SJCRH30 (cell line): Measurements from ENCODE around the gene TGOLN2. TPM values are rescaled to one million over a fixed set of nuclear protein-coding genes. Genes with fewer than 3 reads are reported as not detected.
"Not testable (repeated sequence)": the region's sequence is repeated elsewhere in the genome, so short reads cannot be mapped to it uniquely, and the experiment has no call there.

Experiments used
- DNase-seq, 2 experiments: peaks; one replicate each; pipeline ENCODE4 v3.0.0-alpha.2; 2015 to 2020
- H3K27ac ChIP-seq: fragments of 250-450 bp; sonication (Bioruptor Pico); 2 replicates; pipeline ENCODE4 v1.5.1; 2020; ENCODE audit warnings: mild to moderate bottlenecking, moderate library complexity
- H3K27me3 ChIP-seq: fragments of 250-450 bp; sonication (Bioruptor Pico); 2 replicates; pipeline ENCODE4 v1.5.1; 2020; ENCODE audit warnings: mild to moderate bottlenecking, moderate library complexity
- H3K36me3 ChIP-seq: fragments of 250-450 bp; sonication (Bioruptor Pico); 2 replicates; pipeline ENCODE4 v1.5.1; 2020; ENCODE audit warnings: mild to moderate bottlenecking, moderate library complexity
- H3K4me1 ChIP-seq: fragments of 250-450 bp; sonication (Bioruptor Pico); 2 replicates; pipeline ENCODE4 v1.5.1; 2020; ENCODE audit warnings: mild to moderate bottlenecking, moderate library complexity
- H3K4me3 ChIP-seq: fragments of 250-450 bp; sonication (Bioruptor Pico); 2 replicates; pipeline ENCODE4 v1.5.1; 2020; ENCODE audit warnings: mild to moderate bottlenecking, moderate library complexity
- H3K9me3 ChIP-seq: fragments of 250-450 bp; sonication (Bioruptor Pico); replicated peaks from 2 replicates; pipeline ENCODE4 v1.5.1; 2020; ENCODE audit warnings: mild to moderate bottlenecking, moderate library complexity
- total RNA-seq: library from RNA; depleted of rRNA; stranded (reverse); fragments of >200 nt; shearing (Covaris generic); gene quantifications from 2 replicates; pipeline ENCODE4 v1.2.3, GENCODE V29; 2014; rRNA removed

Gene TGOLN2
- 73.5 and 80.3 TPM in 2 replicates for total RNA-seq

GRCh38 chr2:85327822-85328617, at the start of gene TGOLN2:
Gene TGOLN2, minus strand, starts transcription at chr2:85327989. Its CDS starts 27 bp downstream, at chr2:85327962.
- H3K27ac ChIP-seq, result peak within 1 kb of the TSS; percentile 95
- DNase-seq, result peak; percentile 96 to 97
- H3K4me1 ChIP-seq, result peaks cover 3% of the 10 kb centered on the region; the same call in 1 of the 2 replicates
- H3K27me3 ChIP-seq, result no peaks in the 10 kb centered on the region
- H3K4me3 ChIP-seq, result peak within 1 kb of the TSS; percentile 82
- no peaks in the 10 kb centered on the region for H3K9me3 ChIP-seq
- H3K36me3 ChIP-seq, result peaks cover 26% of the 10 kb centered on the region

- Histone ChIP-seq H3K9me3 (no peaks in the 10 kb centered on the region; the same call in 1 of the 2 replicates), H3K27me3 (no peaks in the 10 kb centered on the region), H3K4me1 (no peaks in the 10 kb centered on the region), H3K36me3 (peaks cover 26% of the 10 kb centered on the region), H3K27ac (no peak overlapping the region), H3K4me3 (no peak overlapping the region)
- no peak for DNase-seq
These were observed 49.3 kb upstream of the TGOLN2 start for GRCh38 chr2:85377083-85377482.

GRCh38 chr2:85376291-85377065, 48.7 kb upstream of the TGOLN2 start:
- Histone ChIP-seq H3K4me3 (no peak overlapping the region), H3K27me3 (no peaks in the 10 kb centered on the region), H3K4me1 (no peaks in the 10 kb centered on the region), H3K36me3 (peaks cover 26% of the 10 kb centered on the region), H3K27ac (no peak overlapping the region), H3K9me3 (no peaks in the 10 kb centered on the region; the same call in 1 of the 2 replicates)
- no peak for DNase-seq

GRCh38 chr2:85371045-85371444, 43.3 kb upstream of the TGOLN2 start:
- no peak for DNase-seq
- Histone ChIP-seq H3K36me3 (no peaks in the 10 kb centered on the region), H3K27me3 (no peaks in the 10 kb centered on the region), H3K4me1 (no peaks in the 10 kb centered on the region), H3K9me3 (no peaks in the 10 kb centered on the region), H3K27ac (no peak overlapping the region), H3K4me3 (no peak overlapping the region)

- Histone ChIP-seq H3K36me3 (no peaks in the 10 kb centered on the region), H3K4me1 (no peaks in the 10 kb centered on the region), H3K9me3 (no peaks in the 10 kb centered on the region), H3K4me3 (no peak overlapping the region), H3K27me3 (no peaks in the 10 kb centered on the region), H3K27ac (no peak overlapping the region)
- DNase-seq, result no peak
These were observed 41.7 kb upstream of the TGOLN2 start for GRCh38 chr2:85369500-85369899.

GRCh38 chr2:85368921-85369320, 41.1 kb upstream of the TGOLN2 start:
- Histone ChIP-seq H3K9me3 (no peaks in the 10 kb centered on the region), H3K4me3 (no peak overlapping the region), H3K4me1 (no peaks in the 10 kb centered on the region), H3K27me3 (no peaks in the 10 kb centered on the region), H3K27ac (no peak overlapping the region), H3K36me3 (no peaks in the 10 kb centered on the region)
- no peak for DNase-seq

GRCh38 chr2:85367180-85367579, 39.4 kb upstream of the TGOLN2 start:
- H3K4me3 ChIP-seq, result no peak overlapping the region
- peaks cover 8% of the 10 kb centered on the region; the same call in 1 of the 2 replicates for H3K36me3 ChIP-seq
- H3K4me1 ChIP-seq, result no peaks in the 10 kb centered on the region
- no peak for DNase-seq
- H3K9me3 ChIP-seq, result no peaks in the 10 kb centered on the region; the same call in 1 of the 2 replicates
- no peaks in the 10 kb centered on the region for H3K27me3 ChIP-seq
- H3K27ac ChIP-seq, result no peak overlapping the region

DNA sequence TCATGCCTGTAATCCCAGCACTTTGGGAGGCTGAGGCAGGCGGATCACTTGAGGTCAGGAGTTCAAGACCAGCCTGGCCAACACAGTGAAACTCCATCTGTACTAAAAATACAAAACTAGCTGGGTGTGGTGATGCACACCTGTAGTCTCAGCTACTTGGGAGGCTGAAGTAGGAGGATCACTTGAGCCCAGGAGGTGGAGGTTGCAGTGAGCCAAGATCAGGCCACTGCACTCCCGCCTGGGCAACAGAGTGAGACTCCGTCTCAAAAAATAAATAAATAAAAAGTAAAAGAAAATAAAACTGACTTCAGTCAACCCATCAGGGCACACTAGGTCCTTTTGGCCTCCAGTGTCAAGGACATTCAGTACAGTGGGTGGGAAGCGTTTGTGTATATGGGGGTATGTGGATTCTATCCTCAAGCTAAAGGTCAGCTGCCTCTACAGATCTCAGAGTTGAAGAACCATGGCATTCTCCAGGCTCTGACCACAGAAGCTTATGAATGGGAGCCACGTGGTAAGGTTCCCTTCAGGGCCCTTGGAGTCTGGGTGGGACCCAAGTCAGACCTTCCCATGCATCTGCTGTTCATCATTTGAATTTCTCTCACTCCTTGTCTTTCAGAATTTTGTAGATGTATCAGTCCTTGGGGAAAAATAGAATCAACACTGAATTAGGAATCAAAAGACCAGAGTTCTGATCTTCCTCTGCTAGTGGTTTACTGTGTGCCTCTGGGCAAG, 35.0 kb upstream of the TGOLN2 start:
- DNase-seq, result not testable (repeated sequence)

DNA sequence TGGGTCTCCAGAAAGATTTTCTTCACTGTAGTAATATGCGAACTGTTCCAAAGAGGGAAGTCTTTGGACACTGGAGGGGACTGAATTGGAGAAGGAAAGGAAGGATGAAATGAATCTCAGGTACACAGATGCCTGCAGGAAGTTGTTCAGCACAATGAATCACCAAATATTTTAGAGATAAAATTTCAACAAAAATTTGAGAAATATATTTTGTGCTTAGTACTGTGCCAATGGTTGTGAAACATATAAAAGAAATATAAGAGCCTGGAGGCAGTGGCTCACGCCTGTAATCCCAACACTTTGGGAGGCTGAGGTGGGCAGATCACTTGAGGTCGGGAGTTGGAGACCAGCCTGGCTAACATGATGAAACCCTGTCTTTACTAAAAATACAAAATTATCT, 29.9 kb upstream of the TGOLN2 start:
- Histone ChIP-seq H3K27me3 (no peaks in the 10 kb centered on the region), H3K9me3 (no peaks in the 10 kb centered on the region), H3K36me3 (0 out of 2 replicates have a peak, but pooled peaks cover 6% of the 10 kb centered on the region), H3K4me3 (no peak overlapping the region), H3K27ac (no peak overlapping the region), H3K4me1 (peaks cover 3% of the 10 kb centered on the region; the same call in 1 of the 2 replicates)
- DNase-seq, result no peak

More for the DNA sequence above, 35.0 kb upstream of the TGOLN2 start:
- not testable (repeated sequence) for H3K27ac ChIP-seq, H3K36me3 ChIP-seq, H3K4me1 ChIP-seq, H3K27me3 ChIP-seq, H3K4me3 ChIP-seq, H3K9me3 ChIP-seq

DNA sequence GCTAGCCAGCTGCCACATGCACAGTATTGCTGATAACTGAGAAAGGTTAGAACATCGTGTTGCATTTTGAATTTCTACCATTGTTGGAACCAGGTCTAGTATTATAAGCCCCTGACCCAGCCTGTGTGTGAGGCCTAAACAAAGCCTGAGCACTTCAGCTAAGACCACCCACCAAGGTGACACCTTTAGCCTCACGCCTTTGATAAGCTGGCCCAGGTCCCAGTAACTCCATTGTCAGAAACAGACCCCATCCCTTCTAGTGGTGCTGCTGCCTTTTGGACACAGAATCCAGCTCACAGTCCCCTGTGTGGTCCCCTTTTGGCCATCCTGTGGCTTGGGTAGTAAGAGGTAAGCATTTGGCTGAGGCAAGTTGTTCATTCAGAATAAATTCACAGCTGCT, 28.4 kb upstream of the TGOLN2 start:
- Histone ChIP-seq H3K4me3 (no peak overlapping the region), H3K36me3 (0 out of 2 replicates have a peak, but pooled peaks cover 6% of the 10 kb centered on the region), H3K4me1 (peaks cover 3% of the 10 kb centered on the region; the same call in 1 of the 2 replicates), H3K27me3 (no peaks in the 10 kb centered on the region), H3K27ac (no peak overlapping the region), H3K9me3 (no peaks in the 10 kb centered on the region)
- DNase-seq, result peak in 1 of 2 experiments; percentile 26

DNA sequence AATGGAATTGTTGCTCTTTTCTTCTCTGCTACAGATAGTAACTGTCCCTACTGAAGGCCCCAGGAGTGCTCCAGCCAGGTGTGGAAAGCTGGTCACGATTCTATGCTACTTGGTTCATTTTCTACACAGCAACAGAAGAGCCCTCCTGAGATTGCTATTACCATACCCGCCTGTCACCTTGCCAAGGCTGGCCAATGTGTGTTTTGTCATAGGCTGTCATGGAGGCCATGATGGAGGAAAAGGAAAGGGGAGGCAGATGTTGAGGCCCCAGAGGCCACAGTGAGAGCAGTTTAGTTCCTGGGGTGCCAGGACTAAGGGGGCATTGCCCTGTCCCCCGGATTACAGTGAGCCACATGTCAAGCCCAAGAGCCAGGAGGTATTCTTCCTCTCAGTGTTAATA, 27.7 kb upstream of the TGOLN2 start:
- Histone ChIP-seq H3K4me1 (peaks cover 3% of the 10 kb centered on the region; the same call in 1 of the 2 replicates), H3K27ac (no peak overlapping the region), H3K4me3 (peak overlapping the region; percentile 81), H3K9me3 (no peaks in the 10 kb centered on the region), H3K27me3 (no peaks in the 10 kb centered on the region), H3K36me3 (0 out of 2 replicates have a peak, but pooled peaks cover 6% of the 10 kb centered on the region)
- DNase-seq, result no peak

DNA sequence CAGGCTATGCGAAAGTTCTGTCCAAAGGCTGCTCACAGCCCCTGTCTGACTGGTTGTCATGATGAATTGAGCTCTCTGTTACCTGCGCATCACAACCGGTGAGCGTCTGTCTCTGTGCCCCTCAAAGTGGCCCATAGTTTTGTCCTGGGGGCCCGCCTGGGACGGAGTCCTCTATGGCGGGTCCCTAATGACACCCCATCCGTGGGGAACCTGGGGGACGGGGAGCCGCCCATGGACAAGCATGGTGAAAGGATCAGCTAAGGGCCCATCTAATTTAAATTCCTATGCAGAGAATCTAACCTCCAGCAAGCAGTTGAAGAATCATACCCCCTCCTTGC, 27.3 kb upstream of the TGOLN2 start:
- H3K4me1 ChIP-seq, result peaks cover 3% of the 10 kb centered on the region; the same call in 1 of the 2 replicates
- peak overlapping the region; percentile 49 for H3K27ac ChIP-seq
- H3K36me3 ChIP-seq, result 0 out of 2 replicates have a peak, but pooled peaks cover 6% of the 10 kb centered on the region
- no peaks in the 10 kb centered on the region for H3K9me3 ChIP-seq
- no peak for DNase-seq
- no peaks in the 10 kb centered on the region for H3K27me3 ChIP-seq
- H3K4me3 ChIP-seq, result peak overlapping the region; percentile 81

DNA sequence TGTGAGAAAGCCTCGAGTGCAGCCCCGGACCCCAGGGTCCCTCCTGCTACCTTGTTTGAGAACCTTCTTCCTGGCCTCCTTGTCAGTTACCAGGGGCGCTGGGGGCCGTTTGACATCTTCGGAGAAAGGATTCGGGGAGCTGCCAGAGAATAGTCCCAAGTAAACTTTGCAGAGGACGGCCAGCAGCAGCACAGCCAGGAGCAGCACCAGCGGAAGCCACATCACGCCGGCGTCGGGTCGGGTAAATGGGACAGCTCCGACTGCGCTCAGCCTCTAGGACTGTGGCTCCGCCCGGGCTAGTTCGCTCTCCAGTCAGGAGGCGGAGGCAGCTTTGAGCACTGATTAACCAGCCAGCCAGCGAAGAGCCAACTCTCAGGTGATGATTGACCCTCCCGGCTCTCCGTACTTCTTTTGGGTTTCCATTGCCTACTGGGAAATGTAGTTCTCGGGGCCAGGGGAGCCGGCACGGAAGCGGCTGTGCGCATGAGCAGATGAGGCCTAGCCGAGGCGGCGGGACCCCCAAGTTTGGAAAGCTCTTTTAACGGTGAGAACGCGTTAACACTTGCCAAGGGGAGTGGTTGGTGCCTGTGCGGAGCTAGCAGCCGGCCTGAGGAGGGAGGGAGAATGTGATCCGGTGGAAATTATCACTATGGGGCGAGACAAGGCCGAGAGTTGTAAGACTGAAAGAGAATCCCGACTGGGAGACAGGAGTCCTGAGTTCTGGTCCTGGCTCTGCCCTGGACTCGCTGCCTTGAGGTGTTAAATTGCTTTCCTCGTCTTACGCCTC, 26.7 kb upstream of the TGOLN2 start, which contains the start of the genes ELMOD3 and RETSAT:
TSS of gene ELMOD3 (plus strand) at position 484 of the 787 bp plus-strand sequence. CDS start 2,430 bp downstream, outside the sequence.
TSS of gene RETSAT (minus strand) at position 243 of the 787 bp plus-strand sequence. CDS start at position 222, 21 bp downstream.
- H3K36me3 ChIP-seq, result peaks cover 10% of the 10 kb centered on the region; the same call in 1 of the 2 replicates
- peak; percentile 99 to 100 for DNase-seq

More for the DNA sequence above, 26.7 kb upstream of the TGOLN2 start, which contains the start of the genes ELMOD3 and RETSAT:
- peak within 1 kb of the TSS; percentile 49 for H3K27ac ChIP-seq
- H3K4me3 ChIP-seq, result peak within 1 kb of the TSS; percentile 81
- H3K27me3 ChIP-seq, result no peaks in the 10 kb centered on the region
- H3K4me1 ChIP-seq, result peaks cover 3% of the 10 kb centered on the region; the same call in 1 of the 2 replicates
- no peaks in the 10 kb centered on the region for H3K9me3 ChIP-seq
